HG03571 (cell line): Measurements from ENCODE around the gene PRICKLE4.

Experiments
- ATAC-seq: cut with Tn5 transposase; IDR thresholded peaks from one replicate; pipeline ENCODE4 v1.9.1; 2021; ENCODE audit not compliant: unreplicated experiment

Gene PRICKLE4

GRCh38 chr6:41836022-41836659 is 55.6 kb downstream of the PRICKLE4 start:
- no peak for ATAC-seq

GRCh38 chr6:41836660-41837052 is 56.1 kb downstream of the PRICKLE4 start:
- no peak for ATAC-seq
